Liver (tissue), 9 donors: ENCODE measurements around the gene VAPB. TPM values are rescaled to one million over a fixed set of nuclear protein-coding genes. Genes with fewer than 3 reads are reported as not detected.

Source experiments
- DNase-seq: peaks from one replicate; pipeline ENCODE4 v3.0.0-alpha.2; 2017; ENCODE audit warnings: low spot score
- H3K27ac ChIP-seq, 2 donors: one replicate each; pipeline ENCODE4 v1.7.0; 2013; ENCODE audit warnings: inconsistent platforms in 2 of 2, low read length in 2 of 2, control low read depth in 1 of 2, low read depth in 1 of 2, mild to moderate bottlenecking in 1 of 2
- H3K27me3 ChIP-seq, 4 donors: one replicate each; pipeline versions ENCODE4 v1.6.1 to v1.7.0; 2013; ENCODE audit warnings: low read length in 3 of 4, inconsistent platforms in 1 of 4, mild to moderate bottlenecking in 1 of 4, moderate library complexity in 1 of 4; ENCODE audit not compliant: control insufficient read depth in 4 of 4, insufficient read depth in 4 of 4
- H3K36me3 ChIP-seq, 4 donors: one replicate each; pipeline versions ENCODE4 v1.6.1 to v1.7.0; 2013; ENCODE audit warnings: low read length in 3 of 4, mild to moderate bottlenecking in 3 of 4, low read depth in 1 of 4, moderate library complexity in 1 of 4; ENCODE audit not compliant: control insufficient read depth in 4 of 4, insufficient read depth in 3 of 4
- H3K4me1 ChIP-seq, 4 donors: one replicate each; pipeline versions ENCODE4 v1.6.1 to v1.7.0; 2013; ENCODE audit warnings: low read length in 3 of 4, mild to moderate bottlenecking in 3 of 4, moderate library complexity in 1 of 4; ENCODE audit not compliant: control insufficient read depth in 4 of 4, insufficient read depth in 4 of 4
- H3K4me3 ChIP-seq, 3 donors: one replicate each; pipeline versions ENCODE4 v1.6.1 to v1.7.0; 2013; ENCODE audit warnings: low read length in 3 of 3, control low read depth in 1 of 3, low read depth in 1 of 3, mild to moderate bottlenecking in 1 of 3
- H3K9ac ChIP-seq, 2 donors: one replicate each; pipeline ENCODE4 v1.7.0; 2013; ENCODE audit warnings: low read length in 2 of 2, mild to moderate bottlenecking in 2 of 2, moderate library complexity in 2 of 2, control low read depth in 1 of 2, low read depth in 1 of 2
- H3K9me3 ChIP-seq, 4 donors: one replicate each; pipeline versions ENCODE4 v1.6.1 to v1.7.0; 2013; ENCODE audit warnings: low read length in 3 of 4; ENCODE audit not compliant: control insufficient read depth in 4 of 4
- ATF3 ChIP-seq: IDR thresholded peaks from 2 replicates; pipeline ENCODE4 v1.6.1; 2016; ENCODE audit warnings: antibody characterized with exemption
- CTCF ChIP-seq: fragments of 150-350 bp; IDR thresholded peaks from 2 replicates; pipeline ENCODE4 v1.5.1; 2017; ENCODE audit warnings: improper control_type of control experiment, low read depth, low read length; ENCODE audit not compliant: missing input control
- FOXA1 ChIP-seq: IDR thresholded peaks from 2 replicates; pipeline ENCODE4 v1.6.1; 2016; ENCODE audit warnings: antibody characterized with exemption
- FOXA2 ChIP-seq: IDR thresholded peaks from 2 replicates; pipeline ENCODE4 v1.6.1; 2016; ENCODE audit warnings: antibody characterized with exemption
- GABPA ChIP-seq, 2 donors: IDR thresholded peaks in 1 of 2; conservative IDR thresholded peaks in 1 of 2; 2 replicates each; pipeline ENCODE4 v1.6.1; 2016; ENCODE audit warnings: antibody characterized with exemption in 2 of 2, mild to moderate bottlenecking in 1 of 2, moderate library complexity in 1 of 2
- HNF4A ChIP-seq, 2 donors: conservative IDR thresholded peaks; 2 replicates each; pipeline ENCODE4 v1.6.1; 2016; ENCODE audit warnings: antibody characterized with exemption in 2 of 2, mild to moderate bottlenecking in 2 of 2
- HNF4G ChIP-seq: IDR thresholded peaks from 2 replicates; pipeline ENCODE4 v1.6.1; 2016; ENCODE audit warnings: antibody characterized with exemption
- JUND ChIP-seq, 2 donors: IDR thresholded peaks; 2 replicates each; pipeline ENCODE4 v1.6.1; 2016; ENCODE audit warnings: antibody characterized with exemption in 2 of 2
- MAX ChIP-seq: IDR thresholded peaks from 2 replicates; pipeline ENCODE4 v1.6.1; 2016; ENCODE audit warnings: antibody characterized with exemption
- NR2F2 ChIP-seq: IDR thresholded peaks from 2 replicates; pipeline ENCODE4 v1.6.1; 2016; ENCODE audit warnings: antibody characterized with exemption
- RAD21 ChIP-seq, 2 donors: IDR thresholded peaks; 2 replicates each; pipeline ENCODE4 v1.6.1; 2016; ENCODE audit warnings: antibody characterized with exemption in 2 of 2, mild to moderate bottlenecking in 2 of 2
- REST ChIP-seq: IDR thresholded peaks from 2 replicates; pipeline ENCODE4 v1.6.1; 2016; ENCODE audit warnings: antibody characterized with exemption, mild to moderate bottlenecking
- RXRA ChIP-seq, 2 donors: IDR thresholded peaks; 2 replicates each; pipeline ENCODE4 v1.6.1; 2017 to 2018; ENCODE audit warnings: antibody characterized with exemption in 2 of 2, mild to moderate bottlenecking in 1 of 2
- SP1 ChIP-seq: IDR thresholded peaks from 2 replicates; pipeline ENCODE4 v1.6.1; 2018; ENCODE audit warnings: antibody characterized with exemption, mild to moderate bottlenecking
- TAF1 ChIP-seq: conservative IDR thresholded peaks from 2 replicates; pipeline ENCODE4 v1.6.1; 2016; ENCODE audit warnings: antibody characterized with exemption, mild to moderate bottlenecking
- YY1 ChIP-seq: IDR thresholded peaks from 2 replicates; pipeline ENCODE4 v1.6.1; 2016; ENCODE audit warnings: antibody characterized with exemption, mild to moderate bottlenecking
- ZBTB33 ChIP-seq: IDR thresholded peaks from 2 replicates; pipeline ENCODE4 v1.6.1; 2016; ENCODE audit warnings: antibody characterized with exemption
- WGBS: extraction: QIAGEN DNeasy Blood & Tissue Kit; methylation state at CpG from one replicate; pipeline ENCODE4 v1.1.7; 2013; 5-methylcytosine and 5-hydroxymethylcytosine counted together
- polyA plus RNA-seq, 2 donors: library from polyadenylated mRNA; stranded (reverse) in 1 of 2; unstranded in 1 of 2; fragments of 200-250 nt in 1 of 2; fragments of >200 nt in 1 of 2; fragmentation: Nextera tagmentation in 1 of 2; extraction: Ambion mirVana in 1 of 2; gene quantifications; one replicate each; pipeline versions ENCODE4 v1.2.1 to v1.2.3, GENCODE V29; 2013 to 2015
- total RNA-seq, 2 donors: library from RNA; depleted of rRNA; stranded (reverse); fragments of >200 nt; gene quantifications; one replicate each; pipeline ENCODE4 v1.2.3, GENCODE V29; 2014
- donor health status: healthy.
- donor health status: healthy.
- donor health status: healthy.
- donor health status: healthy.
- donor health status: healthy.

VAPB gene
- total and polyA plus RNA-seq, 4 donors: 12.2 to 21.7 (median 18.5) TPM

- Histone ChIP-seq H3K9ac (no peak overlapping the region), H3K27me3 (no peaks in the 10 kb centered on the region), H3K4me1 (no peaks in the 10 kb centered on the region), H3K9me3 (peaks cover 0 to 4% (median 1%) of the 10 kb centered on the region in 4 donors), H3K27ac (no peak overlapping the region), H3K4me3 (no peak overlapping the region), H3K36me3 (peaks cover 0 to 1% (median 0%) of the 10 kb centered on the region in 4 donors)
- TF ChIP-seq ATF3: no peak
- TF ChIP-seq SP1: no peak
- no peak for TF ChIP-seq ZBTB33
- TF ChIP-seq CTCF: no peak
- no peak for TF ChIP-seq REST
- TF ChIP-seq MAX: no peak
- no peak for TF ChIP-seq TAF1
- no peak for TF ChIP-seq FOXA2
- TF ChIP-seq JUND (IDR thresholded peaks at IDR 0.05): no peak
- TF ChIP-seq YY1: no peak
- TF ChIP-seq RXRA (IDR thresholded peaks at IDR 0.05): no peak
- WGBS: 43% methylated on average over 4 of the region's 4 CpGs
- DNase-seq: no peak
These were observed 63.7 kb downstream of the VAPB start for GRCh38 chr20:58452667-58453255.

GRCh38 chr20:58453391-58453790 is 64.4 kb downstream of the VAPB start:
- H3K9ac ChIP-seq: no peak overlapping the region
- WGBS: 84% methylated on average over 5 of the region's 5 CpGs
- H3K27ac ChIP-seq: no peak overlapping the region
- H3K9me3 ChIP-seq: peaks cover 0 to 4% (median 1%) of the 10 kb centered on the region in 4 donors
- peaks cover 0 to 1% (median 0%) of the 10 kb centered on the region in 4 donors for H3K36me3 ChIP-seq
- H3K4me1 ChIP-seq: no peaks in the 10 kb centered on the region
- no peaks in the 10 kb centered on the region for H3K27me3 ChIP-seq
- no peak for DNase-seq
- H3K4me3 ChIP-seq: no peak overlapping the region
- no peak for TF ChIP-seq MAX
- TF ChIP-seq REST: no peak
- no peak for TF ChIP-seq FOXA2
- TF ChIP-seq CTCF: no peak
- TF ChIP-seq FOXA1: no peak
- TF ChIP-seq RAD21 (IDR thresholded peaks at IDR 0.05): no peak
- TF ChIP-seq HNF4G: no peak
- no peak for TF ChIP-seq GABPA (IDR thresholded peaks at IDR 0.05 in 1 of 2, conservative IDR thresholded peaks at IDR 0.05 in 1 of 2)
- TF ChIP-seq RXRA (IDR thresholded peaks at IDR 0.05): no peak
- no peak for TF ChIP-seq TAF1
- no peak for TF ChIP-seq NR2F2
- TF ChIP-seq YY1: no peak
- TF ChIP-seq HNF4A (conservative IDR thresholded peaks at IDR 0.05): no peak
